Thyroid gland (tissue), 4 donors: ENCODE data around the gene MDN1. TPM values are rescaled to one million over a fixed set of nuclear protein-coding genes. Genes with fewer than 3 reads are reported as not detected.

Experiments used
- DNase-seq, 2 donors: peaks; one replicate each; pipeline ENCODE4 v3.0.0-alpha.2; 2019
- H3K27ac ChIP-seq, 3 donors: fragments of 200-600 bp; sonication (generic); 1 replicate in 2 of 3; 2 replicates in 1 of 3; pipeline ENCODE4 v1.5.1; 2016 to 2019; ENCODE audit warnings: mild to moderate bottlenecking in 1 of 3, moderate library complexity in 1 of 3
- H3K27me3 ChIP-seq: fragments of 200-600 bp; sonication (generic); one replicate; pipeline ENCODE4 v1.5.1; 2019
- H3K36me3 ChIP-seq, 2 donors: fragments of 200-600 bp; sonication (generic); one replicate each; pipeline ENCODE4 v1.5.1; 2016 to 2019
- H3K4me1 ChIP-seq, 2 donors: fragments of 200-600 bp; sonication (generic); one replicate each; pipeline ENCODE4 v1.5.1; 2017 to 2019
- H3K4me3 ChIP-seq, 3 donors: fragments of 200-600 bp; sonication (generic); replicated peaks in 1 of 3; 1 replicate in 2 of 3; 2 replicates in 1 of 3; pipeline ENCODE4 v1.5.1; 2016; ENCODE audit warnings: mild to moderate bottlenecking in 1 of 3
- H3K9me3 ChIP-seq: fragments of 200-600 bp; sonication (generic); one replicate; pipeline ENCODE4 v1.5.1; 2017
- POLR2A ChIP-seq, 2 donors: fragments of 450-650 bp; IDR thresholded peaks; one replicate each; pipeline ENCODE4 v1.6.1; 2017; ENCODE audit warnings: antibody characterized with exemption in 2 of 2, mild to moderate bottlenecking in 2 of 2, moderate library complexity in 1 of 2
- WGBS, 2 donors: methylation state at CpG; one replicate each; pipeline ENCODE4 v1.1.5; 2017; 5-methylcytosine and 5-hydroxymethylcytosine counted together
- intact Hi-C: fragments of 100-400 bp; cut with DNase I; formaldehyde crosslinking; loops from one replicate; pipeline ENCODE4 v1.15.1; 2023
- total RNA-seq, 4 donors: library from RNA; depleted of rRNA; stranded (reverse); fragments of >200 nt; gene quantifications; one replicate each; pipeline ENCODE4 v1.2.3, GENCODE V29; 2016
- TF ChIP-seq, protein P1 (sequence below), 6 experiments: fragments of 200-600 bp in 3 of 6; fragments of 450-650 bp in 3 of 6; sonication (generic) in 3 of 6; IDR thresholded peaks; one replicate each; pipeline ENCODE4 v1.5.1; 2016 to 2019; ENCODE audit warnings: antibody characterized with exemption in 6 of 6, mild to moderate bottlenecking in 2 of 6, inconsistent platforms in 1 of 6, moderate library complexity in 1 of 6

MDN1 gene
- total RNA-seq, 4 donors from 2014 or later, result 32.0 to 44.7 (median 40.1) TPM

DNA sequence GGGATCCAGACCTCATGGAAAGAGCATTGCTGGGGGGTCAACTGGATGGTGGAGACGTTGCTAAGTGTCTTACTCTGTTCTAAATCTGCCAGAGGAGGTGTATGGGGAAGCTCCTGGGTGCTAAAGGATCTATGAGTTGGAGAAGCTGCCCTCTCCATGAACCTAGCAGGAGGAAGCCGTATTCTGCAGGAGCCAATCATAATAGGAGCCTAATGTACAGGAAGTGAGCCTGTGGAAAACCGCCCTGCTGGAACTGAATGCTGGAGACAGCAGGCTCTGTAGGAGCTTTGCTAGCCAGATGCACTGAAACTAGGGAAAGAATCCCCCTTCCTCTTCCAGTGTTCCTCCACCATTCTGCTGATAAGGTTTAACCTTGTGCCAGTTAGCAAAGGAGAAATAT, 20.9 kb upstream of the MDN1 start:
- Histone ChIP-seq H3K27me3 (no peaks in the 10 kb centered on the region), H3K4me1 (peaks cover 0 to 7% of the 10 kb centered on the region in 2 donors), H3K4me3 (no peak overlapping the region), H3K27ac (no peak overlapping the region), H3K9me3 (no peaks in the 10 kb centered on the region), H3K36me3 (no peaks in the 10 kb centered on the region)
- intact Hi-C loops, result no loop called here
- TF ChIP-seq POLR2A (IDR thresholded peaks at IDR 0.05), result no peak
- TF ChIP-seq, protein P1, sequence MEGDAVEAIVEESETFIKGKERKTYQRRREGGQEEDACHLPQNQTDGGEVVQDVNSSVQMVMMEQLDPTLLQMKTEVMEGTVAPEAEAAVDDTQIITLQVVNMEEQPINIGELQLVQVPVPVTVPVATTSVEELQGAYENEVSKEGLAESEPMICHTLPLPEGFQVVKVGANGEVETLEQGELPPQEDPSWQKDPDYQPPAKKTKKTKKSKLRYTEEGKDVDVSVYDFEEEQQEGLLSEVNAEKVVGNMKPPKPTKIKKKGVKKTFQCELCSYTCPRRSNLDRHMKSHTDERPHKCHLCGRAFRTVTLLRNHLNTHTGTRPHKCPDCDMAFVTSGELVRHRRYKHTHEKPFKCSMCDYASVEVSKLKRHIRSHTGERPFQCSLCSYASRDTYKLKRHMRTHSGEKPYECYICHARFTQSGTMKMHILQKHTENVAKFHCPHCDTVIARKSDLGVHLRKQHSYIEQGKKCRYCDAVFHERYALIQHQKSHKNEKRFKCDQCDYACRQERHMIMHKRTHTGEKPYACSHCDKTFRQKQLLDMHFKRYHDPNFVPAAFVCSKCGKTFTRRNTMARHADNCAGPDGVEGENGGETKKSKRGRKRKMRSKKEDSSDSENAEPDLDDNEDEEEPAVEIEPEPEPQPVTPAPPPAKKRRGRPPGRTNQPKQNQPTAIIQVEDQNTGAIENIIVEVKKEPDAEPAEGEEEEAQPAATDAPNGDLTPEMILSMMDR (IDR thresholded peaks at IDR 0.05), result no peak
- WGBS, 2 donors, result 52 to 65% methylated on average over 3 of the region's 3 CpGs
- no peak for DNase-seq

DNA sequence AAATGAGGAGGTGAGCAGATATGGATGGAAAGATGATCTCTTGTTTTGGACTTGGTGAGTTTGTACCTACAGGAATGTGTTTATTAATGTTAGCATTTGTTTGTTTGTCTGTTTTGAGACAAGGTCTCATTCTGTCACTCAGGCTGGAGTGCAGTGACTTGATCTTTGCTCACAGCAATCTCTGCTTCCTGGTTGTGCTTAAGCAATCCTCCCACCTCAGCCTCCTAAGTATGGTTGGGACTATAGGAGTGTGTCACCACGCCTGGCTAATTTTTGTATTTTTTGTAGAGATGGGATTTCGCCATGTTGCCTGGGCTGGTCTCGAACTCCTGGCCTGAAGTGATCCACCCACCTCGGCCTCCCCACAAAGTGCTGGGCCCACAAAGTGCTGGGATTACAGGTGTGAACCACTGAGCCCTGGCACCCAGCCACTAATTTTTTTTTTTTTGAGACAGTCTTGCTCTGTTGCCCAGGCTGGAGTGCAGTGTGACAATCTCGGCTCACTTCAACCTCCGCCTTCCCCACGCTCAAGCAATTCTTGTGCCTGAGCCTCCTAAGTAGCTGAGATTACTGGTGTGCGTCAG, 17.1 kb upstream of the MDN1 start:
- Histone ChIP-seq H3K36me3 (peaks cover 2 to 5% of the 10 kb centered on the region in 2 donors), H3K4me3 (no peak overlapping the region), H3K27me3 (no peaks in the 10 kb centered on the region), H3K4me1 (no peaks in the 10 kb centered on the region), H3K9me3 (no peaks in the 10 kb centered on the region), H3K27ac (no peak overlapping the region)
- intact Hi-C loops, result no loop called here
- DNase-seq, result no peak
- 92 to 93% methylated on average over 8 of the region's 8 CpGs for WGBS, 2 donors
- TF ChIP-seq, protein P1 (IDR thresholded peaks at IDR 0.05), result no peak
- no peak for TF ChIP-seq POLR2A (IDR thresholded peaks at IDR 0.05)

DNA sequence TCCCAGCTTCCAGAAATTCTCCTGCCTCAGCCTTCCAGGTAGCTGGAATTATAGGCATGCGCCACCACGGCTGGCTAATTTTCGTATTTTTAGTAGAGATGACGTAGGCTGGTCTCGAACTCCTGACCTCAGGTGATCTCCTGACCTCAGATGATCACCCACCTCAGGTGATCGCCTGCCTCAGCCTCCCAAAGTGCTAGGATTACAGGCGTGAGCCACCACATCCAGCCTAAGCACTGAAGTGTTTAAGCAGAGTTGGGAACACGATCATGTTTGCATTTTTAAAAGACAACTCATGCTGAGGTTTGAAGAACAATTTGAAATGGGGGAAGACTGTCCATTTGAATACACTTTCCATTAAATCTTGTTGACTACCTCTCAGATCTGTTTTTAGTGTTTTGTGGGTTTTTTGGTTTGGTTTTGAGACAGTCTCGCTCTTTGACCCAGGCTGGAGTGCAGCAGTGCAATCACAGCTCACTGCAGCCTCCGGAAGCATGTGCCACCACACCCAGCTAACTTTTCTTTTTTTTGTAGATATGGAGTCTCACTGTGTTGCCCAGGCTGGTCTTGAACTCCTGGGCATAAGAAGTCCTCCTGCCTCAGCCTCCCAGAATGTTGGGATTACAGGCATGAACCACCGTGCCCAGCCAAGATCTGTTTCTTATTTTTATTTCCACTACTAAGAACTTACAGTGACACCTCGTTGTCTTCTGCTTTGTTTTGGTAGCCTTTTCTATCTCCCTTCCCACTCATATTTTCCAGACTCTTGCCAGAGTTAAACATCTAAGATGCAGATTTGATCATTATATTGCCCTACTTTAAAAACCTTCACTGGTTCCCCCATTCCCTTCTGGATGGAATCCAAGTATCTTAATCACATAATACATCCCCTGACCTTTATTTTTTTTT, 15.5 kb upstream of the MDN1 start:
- Histone ChIP-seq H3K36me3 (peaks cover 2 to 5% of the 10 kb centered on the region in 2 donors), H3K9me3 (no peaks in the 10 kb centered on the region), H3K27ac (no peak overlapping the region), H3K27me3 (no peaks in the 10 kb centered on the region), H3K4me1 (peaks cover 0 to 10% of the 10 kb centered on the region in 2 donors), H3K4me3 (no peak overlapping the region)
- no peak for DNase-seq
- intact Hi-C loops, result no loop called here
- WGBS, 2 donors, result 88 to 93% methylated on average over 12 of the region's 12 CpGs
- no peak for TF ChIP-seq POLR2A (IDR thresholded peaks at IDR 0.05)
- TF ChIP-seq, protein P1 (IDR thresholded peaks at IDR 0.05), result no peak

DNA sequence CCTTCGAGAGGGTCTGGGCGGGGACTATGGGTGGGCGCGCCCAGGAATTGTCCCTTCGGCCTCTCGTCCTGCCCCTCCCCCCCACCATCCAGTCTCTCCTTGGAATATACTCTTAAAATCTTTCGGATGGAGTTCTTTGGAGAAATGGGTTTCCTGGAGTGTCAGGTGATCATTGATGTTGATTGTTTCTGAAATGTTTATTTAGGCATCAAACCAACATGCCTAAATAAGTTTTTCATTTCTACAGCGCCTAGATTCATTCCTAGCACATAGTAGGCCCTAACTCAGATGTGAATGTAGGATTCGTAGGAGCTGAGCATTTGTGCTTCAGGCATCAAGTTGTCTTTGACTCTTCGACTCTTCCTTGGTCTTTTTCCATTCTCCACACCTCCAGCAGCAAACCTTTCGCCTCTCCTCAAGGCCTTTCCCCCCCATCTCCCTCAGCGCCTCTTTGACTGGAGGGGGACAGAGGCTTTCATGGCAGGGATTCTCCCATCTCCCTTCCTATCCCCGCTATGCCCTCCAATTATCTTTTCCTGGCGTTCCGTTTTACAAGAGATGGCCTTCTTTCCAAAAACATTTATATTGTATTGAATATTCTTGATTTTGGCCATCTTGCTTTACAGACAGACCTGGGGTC, 10.7 kb upstream of the MDN1 start:
- no peaks in the 10 kb centered on the region for H3K27me3 ChIP-seq
- WGBS, 2 donors, result 7 to 11% methylated on average over 10 to 14 of the region's 15 CpGs
- intact Hi-C loops, result no loop called here
- peaks cover 0 to 10% of the 10 kb centered on the region in 2 donors for H3K4me1 ChIP-seq
- H3K27ac ChIP-seq, result peak overlapping the region in 2 of 3 donors; percentile 77 to 81
- H3K4me3 ChIP-seq, result peak overlapping the region; percentile 37 to 74 (median 61)
- H3K36me3 ChIP-seq, result peaks cover 2 to 5% of the 10 kb centered on the region in 2 donors
- H3K9me3 ChIP-seq, result no peaks in the 10 kb centered on the region
- DNase-seq, result no peak
- TF ChIP-seq, protein P1 (IDR thresholded peaks at IDR 0.05), result no peak
- TF ChIP-seq POLR2A (IDR thresholded peaks at IDR 0.05), result no peak
